Lower lobe of right lung (tissue), 2 donors: ENCODE measurements around the gene EPC2. TPM values are rescaled to one million over a fixed set of nuclear protein-coding genes. Genes with fewer than 3 reads are reported as not detected.

Experiments used
- ATAC-seq, 2 donors: fragments of 200-7000 bp; cut with Tn5 transposase; one replicate each; pipeline ENCODE4 v1.9.1; 2020 to 2022; ENCODE audit warnings: mild to moderate bottlenecking in 2 of 2, moderate library complexity in 2 of 2
- DNase-seq: peaks from one replicate; pipeline ENCODE4 v3.0.0-alpha.2; 2020
- H3K27ac ChIP-seq: fragments of 200-600 bp; one replicate; pipeline ENCODE4 v1.8.0; 2022
- H3K27me3 ChIP-seq: fragments of 200-600 bp; one replicate; pipeline ENCODE4 v1.8.0; 2022; ENCODE audit warnings: low read depth
- H3K36me3 ChIP-seq: fragments of 200-600 bp; one replicate; pipeline ENCODE4 v1.8.0; 2022; ENCODE audit warnings: mild to moderate bottlenecking
- H3K4me1 ChIP-seq: fragments of 200-600 bp; one replicate; pipeline ENCODE4 v1.8.0; 2022
- H3K4me3 ChIP-seq: fragments of 200-600 bp; one replicate; pipeline ENCODE4 v1.8.0; 2022; ENCODE audit warnings: mild to moderate bottlenecking
- H3K9me3 ChIP-seq: fragments of 200-600 bp; one replicate; pipeline ENCODE4 v1.8.0; 2022
- intact Hi-C: fragments of 100-400 bp; cut with DNase I; formaldehyde crosslinking; loops from one replicate; pipeline ENCODE4 v1.11.0; 2022
- total RNA-seq: library from RNA; stranded (reverse); fragmentation: NEBNext Ultra II Directional; extraction: Animal tissue kit (Norgen Biotek cat#: 25700); gene quantifications from one replicate; pipeline ENCODE4 v1.2.1, GENCODE V29; 2021
- TF ChIP-seq, protein P1 (sequence below): fragments of 200-600 bp; IDR thresholded peaks from one replicate; pipeline ENCODE4 v1.8.0; 2022; ENCODE audit warnings: antibody characterized with exemption, mild to moderate bottlenecking
- donor health status: DM: no; HTN: yes; CAD: no; lungs with severe emphysema.

The EPC2 gene
- total RNA-seq, 1 donor from 2014 or later: 36.8 TPM

DNA sequence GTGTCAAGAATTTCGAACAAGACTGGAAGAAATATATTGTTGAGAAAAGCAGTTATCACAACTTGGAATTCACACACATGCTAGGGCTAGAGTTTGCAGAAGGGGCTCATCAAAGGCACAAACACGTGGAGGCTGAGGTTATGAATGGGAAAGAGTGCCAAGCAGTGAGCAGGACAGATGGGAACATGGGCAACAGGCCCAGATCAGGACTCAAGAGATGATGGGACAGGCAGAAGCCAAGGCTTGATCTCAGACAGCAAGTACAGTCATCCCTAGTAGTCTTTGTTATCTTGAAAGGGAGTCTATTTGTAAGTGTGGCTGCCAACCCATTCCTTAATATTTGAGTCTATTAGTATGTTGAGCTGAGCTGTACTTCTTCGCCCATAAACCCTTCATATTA lies 22.2 kb upstream of the EPC2 start:
- no peaks in the 10 kb centered on the region for H3K27me3 ChIP-seq
- H3K27ac ChIP-seq: no peak overlapping the region
- no peaks in the 10 kb centered on the region for H3K4me1 ChIP-seq
- DNase-seq (no peak), ATAC-seq (no peak)
- intact Hi-C loops: no loop called here
- TF ChIP-seq, protein P1, sequence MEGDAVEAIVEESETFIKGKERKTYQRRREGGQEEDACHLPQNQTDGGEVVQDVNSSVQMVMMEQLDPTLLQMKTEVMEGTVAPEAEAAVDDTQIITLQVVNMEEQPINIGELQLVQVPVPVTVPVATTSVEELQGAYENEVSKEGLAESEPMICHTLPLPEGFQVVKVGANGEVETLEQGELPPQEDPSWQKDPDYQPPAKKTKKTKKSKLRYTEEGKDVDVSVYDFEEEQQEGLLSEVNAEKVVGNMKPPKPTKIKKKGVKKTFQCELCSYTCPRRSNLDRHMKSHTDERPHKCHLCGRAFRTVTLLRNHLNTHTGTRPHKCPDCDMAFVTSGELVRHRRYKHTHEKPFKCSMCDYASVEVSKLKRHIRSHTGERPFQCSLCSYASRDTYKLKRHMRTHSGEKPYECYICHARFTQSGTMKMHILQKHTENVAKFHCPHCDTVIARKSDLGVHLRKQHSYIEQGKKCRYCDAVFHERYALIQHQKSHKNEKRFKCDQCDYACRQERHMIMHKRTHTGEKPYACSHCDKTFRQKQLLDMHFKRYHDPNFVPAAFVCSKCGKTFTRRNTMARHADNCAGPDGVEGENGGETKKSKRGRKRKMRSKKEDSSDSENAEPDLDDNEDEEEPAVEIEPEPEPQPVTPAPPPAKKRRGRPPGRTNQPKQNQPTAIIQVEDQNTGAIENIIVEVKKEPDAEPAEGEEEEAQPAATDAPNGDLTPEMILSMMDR: no peak
- H3K4me3 ChIP-seq: no peak overlapping the region
- H3K36me3 ChIP-seq: no peaks in the 10 kb centered on the region
- H3K9me3 ChIP-seq: no peaks in the 10 kb centered on the region

DNA sequence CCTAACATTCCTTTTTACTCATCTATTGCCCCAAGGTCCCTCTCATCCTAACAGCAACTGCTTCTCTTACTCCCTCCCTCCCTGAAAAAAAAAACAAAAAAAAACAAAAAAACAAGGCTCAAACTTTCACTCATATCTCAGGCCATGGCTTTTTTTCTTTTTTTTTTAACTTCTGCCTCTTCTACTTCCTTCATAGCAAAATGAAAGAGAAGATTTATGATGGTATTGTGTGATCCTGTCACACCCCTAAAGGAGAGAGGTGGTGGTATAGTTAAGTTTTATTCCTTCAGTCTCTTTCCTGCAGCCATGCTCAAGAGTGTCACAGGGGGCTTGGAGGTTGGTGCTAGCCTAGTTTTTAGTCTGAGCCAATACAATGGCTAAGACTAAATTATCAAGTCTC lies 21.5 kb upstream of the EPC2 start:
- DNase-seq (no peak), ATAC-seq (no peak)
- Histone ChIP-seq H3K4me3 (no peak overlapping the region), H3K9me3 (no peaks in the 10 kb centered on the region), H3K4me1 (no peaks in the 10 kb centered on the region), H3K27ac (no peak overlapping the region), H3K36me3 (no peaks in the 10 kb centered on the region), H3K27me3 (no peaks in the 10 kb centered on the region)
- TF ChIP-seq, protein P1: no peak
- intact Hi-C loops: no loop called here

DNA sequence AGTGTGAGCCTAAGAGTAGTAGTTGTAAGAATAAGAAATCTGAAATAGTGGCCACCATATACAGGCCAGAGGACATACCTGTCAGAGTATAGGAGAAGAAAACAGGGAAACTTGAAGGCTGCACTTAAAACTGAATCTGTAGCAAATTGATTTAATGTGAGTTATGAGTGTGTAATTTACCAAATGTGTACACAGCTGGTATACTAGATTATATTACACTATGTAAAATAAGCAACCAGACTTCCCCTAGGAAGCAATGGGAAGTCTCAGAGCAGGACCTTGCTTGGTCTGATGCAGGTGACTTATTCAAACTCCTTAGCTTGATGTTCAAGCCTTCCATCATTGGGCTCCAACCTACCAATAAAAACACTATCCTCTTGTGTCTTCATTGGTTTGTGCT lies 17.3 kb upstream of the EPC2 start:
- TF ChIP-seq, protein P1: no peak
- ATAC-seq: no peak
- H3K4me3 ChIP-seq: no peak overlapping the region
- intact Hi-C loops: no loop called here
- H3K9me3 ChIP-seq: no peaks in the 10 kb centered on the region
- no peaks in the 10 kb centered on the region for H3K36me3 ChIP-seq
- no peak for DNase-seq
- no peaks in the 10 kb centered on the region for H3K4me1 ChIP-seq
- H3K27ac ChIP-seq: no peak overlapping the region
- H3K27me3 ChIP-seq: no peaks in the 10 kb centered on the region

DNA sequence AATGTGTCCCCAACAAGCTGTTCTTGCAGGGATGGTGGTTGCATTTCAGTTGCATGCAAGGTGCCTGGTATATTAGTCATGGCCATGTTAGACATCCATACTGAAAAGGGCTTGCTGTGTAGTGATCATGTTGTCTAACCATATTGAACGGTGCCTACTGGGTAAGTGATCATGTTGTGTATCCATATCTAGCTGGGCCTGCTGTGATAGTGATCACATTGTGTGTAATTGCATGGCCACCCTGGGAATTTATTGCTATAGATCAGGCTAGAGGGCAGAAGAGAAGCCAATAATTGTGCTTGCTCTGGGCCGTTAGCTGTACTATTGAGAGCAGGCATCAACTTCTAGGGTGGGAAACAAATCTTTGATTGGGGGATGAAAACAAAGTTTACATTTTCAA lies 9.8 kb upstream of the EPC2 start:
- H3K36me3 ChIP-seq: no peaks in the 10 kb centered on the region
- H3K4me3 ChIP-seq: no peak overlapping the region
- intact Hi-C loops: no loop called here
- ATAC-seq: no peak
- H3K27me3 ChIP-seq: no peaks in the 10 kb centered on the region
- TF ChIP-seq, protein P1: no peak
- no peak for DNase-seq
- no peak overlapping the region for H3K27ac ChIP-seq
- H3K9me3 ChIP-seq: no peaks in the 10 kb centered on the region
- no peaks in the 10 kb centered on the region for H3K4me1 ChIP-seq

DNA sequence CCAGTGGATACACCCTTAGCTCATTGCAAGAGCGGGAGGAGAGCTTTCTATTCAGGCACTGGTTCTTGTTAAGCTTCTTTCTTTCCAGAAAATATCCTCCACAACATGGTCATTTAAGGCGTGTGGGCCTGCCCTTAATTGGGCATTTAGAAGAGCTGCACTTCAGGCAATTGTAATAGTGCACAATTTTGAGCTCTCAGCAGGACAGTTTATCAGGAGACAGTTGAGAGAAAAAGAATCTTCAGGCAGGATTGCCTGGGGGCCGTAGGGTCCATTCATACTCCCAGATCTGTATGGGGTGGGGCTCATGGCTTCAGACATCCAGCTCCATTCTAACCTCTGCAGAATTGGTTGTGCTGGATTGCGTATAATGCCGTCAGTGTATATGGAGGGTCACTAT lies 6.0 kb upstream of the EPC2 start:
- DNase-seq: no peak
- H3K4me1 ChIP-seq: peaks cover 16% of the 10 kb centered on the region
- no peak for ATAC-seq
- TF ChIP-seq, protein P1: no peak
- no peaks in the 10 kb centered on the region for H3K36me3 ChIP-seq
- no peaks in the 10 kb centered on the region for H3K9me3 ChIP-seq
- no peak overlapping the region for H3K27ac ChIP-seq
- no peaks in the 10 kb centered on the region for H3K27me3 ChIP-seq
- H3K4me3 ChIP-seq: no peak overlapping the region
- intact Hi-C loops: no loop called here

DNA sequence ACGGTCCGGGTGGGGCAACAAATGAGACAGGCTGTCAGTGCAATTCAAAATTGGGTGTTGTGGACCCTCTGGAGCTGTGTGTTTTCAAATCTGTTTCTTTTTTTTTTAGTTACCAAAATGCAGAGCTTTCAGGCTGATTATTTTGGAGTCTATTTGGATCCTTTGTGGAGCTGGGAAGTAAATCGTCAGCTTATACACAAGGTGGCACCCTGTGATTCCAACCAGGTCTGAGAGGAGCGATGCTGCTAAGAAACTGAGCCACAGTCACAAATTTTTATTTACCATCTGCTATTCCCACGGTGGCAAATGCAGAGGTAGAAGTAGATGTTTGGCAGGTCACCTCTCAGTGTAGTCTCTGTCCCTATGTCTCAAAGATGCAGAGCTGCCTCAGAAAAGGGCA lies 3.8 kb upstream of the EPC2 start:
- DNase-seq (no peak), ATAC-seq (no peak)
- H3K4me3 ChIP-seq: no peak overlapping the region
- no peak overlapping the region for H3K27ac ChIP-seq
- no peaks in the 10 kb centered on the region for H3K27me3 ChIP-seq
- no peaks in the 10 kb centered on the region for H3K36me3 ChIP-seq
- intact Hi-C loops: no loop called here
- TF ChIP-seq, protein P1: no peak
- no peaks in the 10 kb centered on the region for H3K9me3 ChIP-seq
- peaks cover 21% of the 10 kb centered on the region for H3K4me1 ChIP-seq
